H1 (cell line): Measurements from ENCODE around the gene SCP2. TPM values are rescaled to one million over a fixed set of nuclear protein-coding genes. Genes with fewer than 3 reads are reported as not detected.

Source experiments
- CTCF ChIA-PET: fragments of 300-600 bp; sonication (Branson Sonifier 250); formaldehyde crosslinking; loops from one replicate; lab custom pipeline; 2021; ENCODE audit not compliant: partially characterized antibody; lab: Charles Lee
- POLR2A ChIA-PET: fragments of 300-600 bp; sonication (Branson Sonifier 250); formaldehyde crosslinking; loops from one replicate; lab custom pipeline; 2021; ENCODE audit warnings: inconsistent platforms; ENCODE audit not compliant: partially characterized antibody; lab: Charles Lee
- DNase-seq, 2 experiments: peaks; one replicate each; pipeline versions ENCODE4 v3.0.0 to v3.0.0-alpha.2; 2010 to 2022; ENCODE audit warnings: low spot score in 2 of 2, low read depth in 1 of 2, mixed read lengths in 1 of 2
- FAIRE-seq: peaks from 2 replicates; lab custom pipeline; 2011; peaks lifted over from hg19 to GRCh38; lab: Jason Lieb, UNC
- H2AFZ ChIP-seq: 2 replicates; pipeline ENCODE4 v1.8.1; 2012; ENCODE audit warnings: low read length, inconsistent platforms
- H2AK5ac ChIP-seq: 2 replicates; pipeline ENCODE4 v1.6.1; 2013; ENCODE audit warnings: low read depth, low read length
- H2BK120ac ChIP-seq: replicated peaks from 2 replicates; pipeline ENCODE3; 2013; ENCODE audit warnings: low read depth, low read length, inconsistent platforms
- H2BK12ac ChIP-seq: 2 replicates; pipeline ENCODE4 v1.6.1; 2013; ENCODE audit warnings: low read depth, low read length
- H2BK15ac ChIP-seq: 2 replicates; pipeline ENCODE4 v1.6.1; 2013; ENCODE audit warnings: low read length
- H2BK20ac ChIP-seq: 2 replicates; pipeline ENCODE4 v1.6.1; 2013; ENCODE audit warnings: low read length
- H2BK5ac ChIP-seq: 2 replicates; pipeline ENCODE4 v1.6.1; 2013; ENCODE audit warnings: low read depth, low read length
- H3K14ac ChIP-seq: 2 replicates; pipeline ENCODE4 v1.6.1; 2013; ENCODE audit warnings: inconsistent platforms; ENCODE audit not compliant: insufficient read length
- H3K18ac ChIP-seq: 2 replicates; pipeline ENCODE4 v1.6.1; 2013; ENCODE audit warnings: low read length; ENCODE audit errors: extremely low read depth
- H3K23ac ChIP-seq: 2 replicates; pipeline ENCODE4 v1.6.1; 2013; ENCODE audit warnings: inconsistent platforms; ENCODE audit not compliant: insufficient read length
- H3K23me2 ChIP-seq: 2 replicates; pipeline ENCODE4 v1.6.1; 2013; ENCODE audit warnings: low read depth, low read length
- H3K27ac ChIP-seq: 2 replicates; pipeline ENCODE4 v1.6.1; 2011; ENCODE audit warnings: low read depth, low read length, inconsistent platforms
- H3K27me3 ChIP-seq, 4 experiments: replicated peaks in 1 of 4; 1 replicate in 1 of 4; 2 replicates in 3 of 4; pipeline versions ENCODE4 v1.6.1 to v1.8.1; 2011 to 2013; ENCODE audit warnings: low read length in 3 of 4, mild to moderate bottlenecking in 3 of 4, inconsistent platforms in 2 of 4, mixed read lengths in 2 of 4, moderate library complexity in 1 of 4; ENCODE audit not compliant: control insufficient read depth in 3 of 4, insufficient read depth in 3 of 4; ENCODE audit errors: extremely low read depth in 1 of 4
- H3K36me3 ChIP-seq, 4 experiments: 2 replicates each; pipeline versions ENCODE4 v1.6.1 to v1.8.1; 2011 to 2013; ENCODE audit warnings: mild to moderate bottlenecking in 4 of 4, low read length in 3 of 4, moderate library complexity in 2 of 4, control low read depth in 1 of 4, inconsistent platforms in 1 of 4; ENCODE audit not compliant: insufficient read depth in 4 of 4, control insufficient read depth in 2 of 4
- H3K4ac ChIP-seq: replicated peaks from 2 replicates; pipeline ENCODE3; 2013; ENCODE audit warnings: low read length, low read depth, mixed read lengths, inconsistent platforms; ENCODE audit not compliant: insufficient read length
- H3K4me1 ChIP-seq, 4 experiments: replicated peaks in 1 of 4; 1 replicate in 1 of 4; 2 replicates in 3 of 4; pipeline versions ENCODE4 v1.6.1 to v1.8.1; 2011 to 2013; ENCODE audit warnings: low read length in 3 of 4, inconsistent platforms in 2 of 4, mixed read lengths in 1 of 4; ENCODE audit not compliant: insufficient read depth in 4 of 4, control insufficient read depth in 3 of 4
- H3K4me2 ChIP-seq, 2 experiments: 2 replicates each; pipeline versions ENCODE4 v1.6.1 to v1.8.1; 2011 to 2013; ENCODE audit warnings: low read depth in 2 of 2, low read length in 2 of 2, control low read depth in 1 of 2, inconsistent platforms in 1 of 2, mild to moderate bottlenecking in 1 of 2; ENCODE audit not compliant: insufficient read depth in 1 of 2
- H3K4me3 ChIP-seq, 4 experiments: fragments of 200-600, 300-600 bp in 1 of 4; sonication (generic), shearing (Covaris generic), sonication (Bioruptor Twin) in 1 of 4; 2 replicates each; pipeline versions ENCODE4 v1.5.1 to v1.8.1; 2011 to 2016; ENCODE audit warnings: low read length in 4 of 4, low read depth in 3 of 4, control low read depth in 2 of 4, inconsistent platforms in 2 of 4, mild to moderate bottlenecking in 2 of 4, mixed read lengths in 1 of 4, moderate library complexity in 1 of 4; ENCODE audit not compliant: insufficient read depth in 2 of 4; ENCODE audit errors: extremely low read depth in 1 of 4
- H3K56ac ChIP-seq: replicated peaks from 2 replicates; pipeline ENCODE3; 2013; ENCODE audit warnings: low read depth, mild to moderate bottlenecking, mixed read lengths, low read length, inconsistent platforms; ENCODE audit not compliant: insufficient read length
- H3K79me1 ChIP-seq: 2 replicates; pipeline ENCODE4 v1.6.1; 2013; ENCODE audit warnings: low read depth, low read length, control low read depth
- H3K79me2 ChIP-seq, 2 experiments: 2 replicates each; pipeline versions ENCODE4 v1.6.1 to v1.8.1; 2012 to 2013; ENCODE audit warnings: low read length in 2 of 2, mild to moderate bottlenecking in 2 of 2, inconsistent platforms in 1 of 2; ENCODE audit not compliant: insufficient read depth in 2 of 2, control insufficient read depth in 1 of 2
- H3K9ac ChIP-seq, 4 experiments: replicated peaks in 1 of 4; 1 replicate in 1 of 4; 2 replicates in 3 of 4; pipeline versions ENCODE4 v1.6.1 to v1.8.1; 2011 to 2013; ENCODE audit warnings: low read depth in 3 of 4, low read length in 3 of 4, control low read depth in 2 of 4, mild to moderate bottlenecking in 2 of 4, moderate library complexity in 2 of 4, inconsistent platforms in 1 of 4; ENCODE audit errors: extremely low read depth in 1 of 4
- H3K9me3 ChIP-seq, 2 experiments: 2 replicates each; pipeline versions ENCODE4 v1.6.1 to v1.8.1; 2012 to 2013; ENCODE audit warnings: mild to moderate bottlenecking in 2 of 2, moderate library complexity in 2 of 2, control low read depth in 1 of 2, inconsistent platforms in 1 of 2, low read depth in 1 of 2, low read length in 1 of 2, mixed read lengths in 1 of 2; ENCODE audit not compliant: insufficient read depth in 2 of 2
- H4K20me1 ChIP-seq, 2 experiments: replicated peaks in 1 of 2; 2 replicates each; pipeline versions ENCODE3 to v1.8.1; 2011 to 2013; ENCODE audit warnings: inconsistent platforms in 2 of 2, low read length in 2 of 2, mild to moderate bottlenecking in 1 of 2; ENCODE audit not compliant: insufficient read depth in 2 of 2, control insufficient read depth in 1 of 2
- H4K5ac ChIP-seq: 2 replicates; pipeline ENCODE4 v1.6.1; 2013; ENCODE audit warnings: low read length, low read depth, mixed read lengths, inconsistent platforms; ENCODE audit not compliant: insufficient read length
- H4K8ac ChIP-seq: 2 replicates; pipeline ENCODE4 v1.8.0; 2013; ENCODE audit warnings: mild to moderate bottlenecking, moderate library complexity, low read length, inconsistent platforms; ENCODE audit not compliant: insufficient read depth; ENCODE audit errors: extremely low read depth
- H4K91ac ChIP-seq: replicated peaks from 2 replicates; pipeline ENCODE3; 2013; ENCODE audit warnings: low read length, mixed read lengths, inconsistent platforms; ENCODE audit not compliant: insufficient read length
- BRCA1 ChIP-seq: IDR thresholded peaks from 2 replicates; pipeline ENCODE4 v1.6.1; 2012; ENCODE audit warnings: low read depth, low read length, improper control_type of control experiment
- CEBPB ChIP-seq: IDR thresholded peaks from 2 replicates; pipeline ENCODE4 v1.6.1; 2012; ENCODE audit warnings: low read depth, low read length
- JUND ChIP-seq: IDR thresholded peaks from 2 replicates; pipeline ENCODE4 v1.6.1; 2011; ENCODE audit warnings: mild to moderate bottlenecking, improper control_type of control experiment, low read length
- PHF8 ChIP-seq: fragments of 200-600 bp; sonication (generic); conservative IDR thresholded peaks from 2 replicates; pipeline ENCODE4 v1.7.1; 2012; ENCODE audit warnings: low read depth, mild to moderate bottlenecking, inconsistent platforms, low read length, moderate library complexity
- ZNF274 ChIP-seq: IDR thresholded peaks from 2 replicates; pipeline ENCODE4 v1.7.0; 2012; ENCODE audit warnings: low read length, borderline replicate concordance; ENCODE audit errors: extremely low read depth
- WGBS, 2 experiments: shearing (Covaris generic) in 1 of 2; methylation state at CpG; one replicate each; pipeline versions ENCODE4 v1.1.6 to v1.1.7; 2013 to 2015; ENCODE audit warnings: low lambda C conversion rate in 2 of 2, mixed read lengths in 2 of 2, inconsistent platforms in 1 of 2, low coverage in 1 of 2, missing lambda C conversion rate in 1 of 2; ENCODE audit not compliant: insufficient replicate concordance in 2 of 2, insufficient coverage in 1 of 2, insufficient read length in 1 of 2; ENCODE audit errors: extremely low coverage in 1 of 2, missing lambda C conversion rate in 1 of 2; 5-methylcytosine and 5-hydroxymethylcytosine counted together
- polyA plus RNA-seq, 7 experiments: library from polyadenylated mRNA; depleted of rRNA in 3 of 7; stranded (reverse) in 5 of 7; unstranded in 2 of 7; fragments of >200 nt in 5 of 7; fragments of 200-250 nt in 2 of 7; gene quantifications; 1 replicate in 5 of 7; 2 replicates in 1 of 7; 4 replicates in 1 of 7; pipeline versions ENCODE4 v1.2.1 to v1.2.3, GENCODE V29; 2011 to 2013; ENCODE audit warnings: missing spikeins in 2 of 7, mixed read lengths in 2 of 7
- total RNA-seq: library from RNA; stranded (reverse); fragmentation: NEBNext Ultra II Directional; extraction: Animal tissue kit (Norgen Biotek cat#: 25700); gene quantifications from 2 replicates; pipeline ENCODE4 v1.2.1, GENCODE V29; 2021
- TF ChIP-seq, protein P1 (sequence below): IDR thresholded peaks from 2 replicates; pipeline ENCODE4 v1.6.1; 2012; ENCODE audit warnings: inconsistent platforms
- TF ChIP-seq, protein P2 (sequence below): IDR thresholded peaks from 2 replicates; pipeline ENCODE4 v1.6.1; 2012; ENCODE audit warnings: inconsistent platforms
- TF ChIP-seq, protein P3 (sequence below), 3 experiments: IDR thresholded peaks; 1 replicate in 2 of 3; 2 replicates in 1 of 3; pipeline versions ENCODE4 v1.5.1 to v1.6.1; 2011; ENCODE audit warnings: low read length in 3 of 3, mild to moderate bottlenecking in 3 of 3, inconsistent platforms in 2 of 3, low read depth in 1 of 3, moderate library complexity in 1 of 3; ENCODE audit not compliant: insufficient read depth in 1 of 3; ENCODE audit errors: control extremely low read depth in 1 of 3

Gene SCP2
- total and polyA plus RNA-seq, 2 of the 8 experiments (the other 6 are each of a cell fraction or from before 2014, with no cell fraction given) = 20.9 to 54.3 TPM

DNA sequence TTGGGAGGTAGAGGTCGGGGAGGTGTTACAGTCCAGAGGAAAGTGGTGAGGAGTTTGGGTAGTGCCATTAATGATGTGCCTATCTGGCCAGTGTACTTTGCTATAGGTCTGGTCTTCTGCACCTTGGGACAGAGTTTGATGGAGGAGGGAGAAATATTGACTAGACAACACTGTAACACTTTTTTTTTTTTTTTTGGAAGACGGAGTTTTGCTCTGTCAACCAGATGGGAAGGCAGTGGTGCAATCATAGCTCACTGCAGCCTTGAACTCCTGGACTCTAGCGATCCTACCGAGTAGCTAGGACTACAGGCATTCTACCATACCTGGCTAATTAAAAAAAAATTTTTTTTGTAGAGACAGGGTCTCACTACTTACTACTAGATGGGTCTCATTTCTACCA is 1.9 kb downstream of the SCP2 start:
- Histone ChIP-seq H3K9ac (no peak overlapping the region), H3K18ac (no peak overlapping the region), H3K79me1 (no peaks in the 10 kb centered on the region), H2AFZ (no peak overlapping the region), H3K23ac (no peak overlapping the region), H3K9me3 (no peaks in the 10 kb centered on the region), H3K14ac (no peak overlapping the region), H3K79me2 (no peaks in the 10 kb centered on the region), H3K27me3 (peaks cover 9 to 30% (median 24%) of the 10 kb centered on the region in 4 experiments), H3K23me2 (peaks cover 14% of the 10 kb centered on the region; the same call in 1 of the 2 replicates), H3K36me3 (no peaks in the 10 kb centered on the region), H2BK5ac (no peak overlapping the region), H2BK20ac (no peak overlapping the region), H2AK5ac (no peak overlapping the region), H3K56ac (no peak overlapping the region), H4K5ac (no peak overlapping the region), H4K20me1 (no peaks in the 10 kb centered on the region), H3K4me1 (peaks cover 0 to 3% (median 2%) of the 10 kb centered on the region in 4 experiments; a peak in 2 of 7 replicates), H2BK12ac (no peak overlapping the region), H4K91ac (no peak overlapping the region), H3K4me3 (no peak overlapping the region), H2BK120ac (no peak overlapping the region), H4K8ac (no peak overlapping the region), H3K27ac (no peak overlapping the region), H3K4ac (no peak overlapping the region), H3K4me2 (no peak overlapping the region), H2BK15ac (no peak overlapping the region)
- DNase-seq = no peak
- WGBS, 2 experiments = 89% methylated on average over 4 of the region's 4 CpGs; no CpG with 5 or more reads in 1 of the 2 experiments
- CTCF ChIA-PET = interaction anchor here (0.7 to 1.7 kb wide), 2 partner anchors 110 to 253 kb away, joined by 3 read pairs; no protein-coding TSS in a partner anchor
- POLR2A ChIA-PET = no interaction called here
- no peak for FAIRE-seq
- no peak for TF ChIP-seq CEBPB
- TF ChIP-seq JUND = no peak
- no peak for TF ChIP-seq BRCA1
- TF ChIP-seq PHF8 = no peak
- TF ChIP-seq, protein P1, sequence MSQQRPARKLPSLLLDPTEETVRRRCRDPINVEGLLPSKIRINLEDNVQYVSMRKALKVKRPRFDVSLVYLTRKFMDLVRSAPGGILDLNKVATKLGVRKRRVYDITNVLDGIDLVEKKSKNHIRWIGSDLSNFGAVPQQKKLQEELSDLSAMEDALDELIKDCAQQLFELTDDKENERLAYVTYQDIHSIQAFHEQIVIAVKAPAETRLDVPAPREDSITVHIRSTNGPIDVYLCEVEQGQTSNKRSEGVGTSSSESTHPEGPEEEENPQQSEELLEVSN = no peak
- TF ChIP-seq, protein P2, sequence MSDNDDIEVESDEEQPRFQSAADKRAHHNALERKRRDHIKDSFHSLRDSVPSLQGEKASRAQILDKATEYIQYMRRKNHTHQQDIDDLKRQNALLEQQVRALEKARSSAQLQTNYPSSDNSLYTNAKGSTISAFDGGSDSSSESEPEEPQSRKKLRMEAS = no peak
- TF ChIP-seq, protein P3, sequence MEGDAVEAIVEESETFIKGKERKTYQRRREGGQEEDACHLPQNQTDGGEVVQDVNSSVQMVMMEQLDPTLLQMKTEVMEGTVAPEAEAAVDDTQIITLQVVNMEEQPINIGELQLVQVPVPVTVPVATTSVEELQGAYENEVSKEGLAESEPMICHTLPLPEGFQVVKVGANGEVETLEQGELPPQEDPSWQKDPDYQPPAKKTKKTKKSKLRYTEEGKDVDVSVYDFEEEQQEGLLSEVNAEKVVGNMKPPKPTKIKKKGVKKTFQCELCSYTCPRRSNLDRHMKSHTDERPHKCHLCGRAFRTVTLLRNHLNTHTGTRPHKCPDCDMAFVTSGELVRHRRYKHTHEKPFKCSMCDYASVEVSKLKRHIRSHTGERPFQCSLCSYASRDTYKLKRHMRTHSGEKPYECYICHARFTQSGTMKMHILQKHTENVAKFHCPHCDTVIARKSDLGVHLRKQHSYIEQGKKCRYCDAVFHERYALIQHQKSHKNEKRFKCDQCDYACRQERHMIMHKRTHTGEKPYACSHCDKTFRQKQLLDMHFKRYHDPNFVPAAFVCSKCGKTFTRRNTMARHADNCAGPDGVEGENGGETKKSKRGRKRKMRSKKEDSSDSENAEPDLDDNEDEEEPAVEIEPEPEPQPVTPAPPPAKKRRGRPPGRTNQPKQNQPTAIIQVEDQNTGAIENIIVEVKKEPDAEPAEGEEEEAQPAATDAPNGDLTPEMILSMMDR (IDR thresholded peaks at IDR 0.05; ENCODE audit: control extremely low read depth in 1 of 3, insufficient read depth in 1 of 3, low read depth in 1 of 3, low read length in 3 of 3) = no peak
- no peak for TF ChIP-seq ZNF274
